Suprapubic skin (tissue), 4 donors: Measurements from ENCODE around the gene ZDHHC11B.

ENCODE experiments used
- EP300 ChIP-seq: sonication (generic); formaldehyde crosslinking; IDR thresholded peaks from one replicate; pipeline ENCODE4 v1.6.1; 2017; ENCODE audit warnings: antibody characterized with exemption
- POLR2A ChIP-seq, 2 donors: fragments of 450-650 bp; IDR thresholded peaks; one replicate each; pipeline ENCODE4 v1.6.1; 2017; ENCODE audit warnings: antibody characterized with exemption in 2 of 2, mild to moderate bottlenecking in 2 of 2, moderate library complexity in 2 of 2
- POLR2AphosphoS5 ChIP-seq, 3 donors: sonication (generic); formaldehyde crosslinking; IDR thresholded peaks; one replicate each; pipeline ENCODE4 v1.6.1; 2017; ENCODE audit warnings: antibody characterized with exemption in 3 of 3
- TF ChIP-seq, protein P1 (sequence below), 2 donors: fragments of 200-600 bp in 1 of 2; fragments of 450-650 bp in 1 of 2; sonication (generic) in 1 of 2; IDR thresholded peaks; one replicate each; pipeline ENCODE4 v1.5.1; 2016 to 2019; ENCODE audit warnings: antibody characterized with exemption in 2 of 2, mild to moderate bottlenecking in 1 of 2, moderate library complexity in 1 of 2

DNA sequence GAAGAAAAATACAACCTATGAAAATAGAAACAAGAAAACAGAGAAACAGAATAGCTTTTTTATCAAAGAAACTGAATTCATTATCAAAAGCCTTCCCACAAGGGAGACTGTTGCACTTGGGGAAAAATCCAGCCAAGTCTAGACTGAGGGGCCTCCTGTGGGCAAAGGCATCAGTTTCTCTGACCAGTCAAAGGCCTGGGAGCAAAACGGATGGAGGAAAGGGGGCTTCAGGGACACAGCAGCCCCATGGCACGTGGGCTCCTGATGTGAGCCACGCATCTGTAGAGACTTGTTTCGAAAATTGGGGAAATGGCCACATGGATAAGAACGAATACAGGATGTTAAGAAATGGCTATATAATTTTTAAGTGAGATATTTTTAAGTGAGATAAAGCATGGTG is 21.1 kb downstream of the ZDHHC11B start:
- TF ChIP-seq, protein P1, sequence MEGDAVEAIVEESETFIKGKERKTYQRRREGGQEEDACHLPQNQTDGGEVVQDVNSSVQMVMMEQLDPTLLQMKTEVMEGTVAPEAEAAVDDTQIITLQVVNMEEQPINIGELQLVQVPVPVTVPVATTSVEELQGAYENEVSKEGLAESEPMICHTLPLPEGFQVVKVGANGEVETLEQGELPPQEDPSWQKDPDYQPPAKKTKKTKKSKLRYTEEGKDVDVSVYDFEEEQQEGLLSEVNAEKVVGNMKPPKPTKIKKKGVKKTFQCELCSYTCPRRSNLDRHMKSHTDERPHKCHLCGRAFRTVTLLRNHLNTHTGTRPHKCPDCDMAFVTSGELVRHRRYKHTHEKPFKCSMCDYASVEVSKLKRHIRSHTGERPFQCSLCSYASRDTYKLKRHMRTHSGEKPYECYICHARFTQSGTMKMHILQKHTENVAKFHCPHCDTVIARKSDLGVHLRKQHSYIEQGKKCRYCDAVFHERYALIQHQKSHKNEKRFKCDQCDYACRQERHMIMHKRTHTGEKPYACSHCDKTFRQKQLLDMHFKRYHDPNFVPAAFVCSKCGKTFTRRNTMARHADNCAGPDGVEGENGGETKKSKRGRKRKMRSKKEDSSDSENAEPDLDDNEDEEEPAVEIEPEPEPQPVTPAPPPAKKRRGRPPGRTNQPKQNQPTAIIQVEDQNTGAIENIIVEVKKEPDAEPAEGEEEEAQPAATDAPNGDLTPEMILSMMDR (IDR thresholded peaks at IDR 0.05) = peak in 1 of 2 donors; percentile 1
- TF ChIP-seq EP300 (no peak), POLR2A (IDR thresholded peaks at IDR 0.05) (no peak), POLR2AphosphoS5 (IDR thresholded peaks at IDR 0.05) (no peak)
